NOMO-1 treated with DMSO at 0.1 percent for 48 hours (cell line): ENCODE data around the gene HIRIP3.
"Not testable (repeated sequence)": the region's sequence is repeated elsewhere in the genome, so short reads cannot be mapped to it uniquely, and the experiment has no call there.

Experiments used
- DNase-seq: peaks from one replicate; lab custom pipeline; 2025; ENCODE audit not compliant: unreplicated experiment; lab: John Stamatoyannopoulos, UW

Gene HIRIP3

DNA sequence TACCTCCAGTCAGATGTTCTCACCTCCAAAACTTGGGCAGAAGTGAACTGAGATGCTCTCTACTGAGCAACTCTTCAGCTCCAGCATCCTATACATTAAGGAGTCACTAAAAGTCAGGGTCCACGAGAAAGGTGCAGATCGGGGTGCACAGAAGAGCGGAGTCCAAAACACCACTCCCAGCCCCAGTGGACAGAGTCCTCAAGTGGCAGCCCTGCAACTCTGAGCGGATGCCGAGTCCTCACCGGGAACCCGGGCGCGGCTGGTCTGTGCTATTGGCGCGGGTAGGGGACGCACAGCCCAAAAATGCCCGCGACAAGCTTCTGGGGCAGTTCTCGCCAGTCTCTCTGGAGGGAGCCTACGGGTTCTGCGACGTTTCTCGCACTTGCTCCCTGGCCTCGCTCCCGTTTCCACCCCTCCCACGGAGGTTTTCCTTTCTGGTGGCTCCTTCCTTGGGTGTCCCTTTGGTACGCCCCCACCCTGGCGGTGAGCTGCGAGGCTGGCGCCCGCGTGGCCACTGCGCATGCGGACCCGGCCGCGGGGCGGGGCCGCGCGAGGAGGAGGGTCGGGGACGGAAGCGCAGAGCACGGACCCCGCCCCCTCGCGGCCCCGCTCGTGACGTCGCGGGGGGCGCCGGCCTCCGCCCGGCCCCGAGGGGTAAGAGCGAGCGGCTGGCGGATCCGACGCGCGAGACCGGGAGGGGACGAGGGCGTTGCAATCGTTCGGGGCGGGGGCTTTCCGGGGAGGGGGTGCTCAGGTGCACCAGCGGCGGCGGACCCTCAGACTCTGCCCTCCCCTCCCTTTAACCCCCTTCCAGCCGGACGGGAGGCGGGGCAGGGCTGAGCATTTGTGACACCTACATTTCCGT is 33.7 kb downstream of the HIRIP3 start, which contains the start of gene TMEM219:
TSS of gene TMEM219 (plus strand) at position 601 of the 865 bp plus-strand sequence. CDS start 1,065 bp downstream, outside the sequence.
- peak; percentile 84 for DNase-seq

GRCh38 chr16:29961127-29961478 is 34.3 kb downstream of the HIRIP3 start:
- DNase-seq = no peak

GRCh38 chr16:29959821-29960220 is 35.6 kb downstream of the HIRIP3 start:
- not testable (repeated sequence) for DNase-seq

GRCh38 chr16:29959293-29959692 is 36.1 kb downstream of the HIRIP3 start:
- no peak for DNase-seq

DNA sequence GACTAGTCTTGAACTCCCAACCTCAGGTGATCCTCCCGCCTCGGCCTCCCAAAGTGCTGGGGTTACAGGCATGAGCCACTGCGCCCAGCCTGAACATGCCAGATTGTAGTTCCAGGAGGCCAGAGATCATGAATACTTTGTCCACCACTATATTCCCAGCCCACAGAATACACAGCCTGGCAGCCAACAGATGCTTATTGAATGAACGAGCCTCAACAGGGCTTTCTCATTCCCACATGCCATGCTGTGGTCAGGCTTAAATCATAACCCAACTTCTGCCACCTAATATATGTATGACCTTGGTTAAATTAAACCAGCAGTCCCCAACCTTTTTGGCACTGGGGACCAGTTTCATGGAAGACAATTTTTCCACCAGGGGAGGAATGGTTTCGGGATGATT is 36.7 kb downstream of the HIRIP3 start:
- no peak for DNase-seq

DNA sequence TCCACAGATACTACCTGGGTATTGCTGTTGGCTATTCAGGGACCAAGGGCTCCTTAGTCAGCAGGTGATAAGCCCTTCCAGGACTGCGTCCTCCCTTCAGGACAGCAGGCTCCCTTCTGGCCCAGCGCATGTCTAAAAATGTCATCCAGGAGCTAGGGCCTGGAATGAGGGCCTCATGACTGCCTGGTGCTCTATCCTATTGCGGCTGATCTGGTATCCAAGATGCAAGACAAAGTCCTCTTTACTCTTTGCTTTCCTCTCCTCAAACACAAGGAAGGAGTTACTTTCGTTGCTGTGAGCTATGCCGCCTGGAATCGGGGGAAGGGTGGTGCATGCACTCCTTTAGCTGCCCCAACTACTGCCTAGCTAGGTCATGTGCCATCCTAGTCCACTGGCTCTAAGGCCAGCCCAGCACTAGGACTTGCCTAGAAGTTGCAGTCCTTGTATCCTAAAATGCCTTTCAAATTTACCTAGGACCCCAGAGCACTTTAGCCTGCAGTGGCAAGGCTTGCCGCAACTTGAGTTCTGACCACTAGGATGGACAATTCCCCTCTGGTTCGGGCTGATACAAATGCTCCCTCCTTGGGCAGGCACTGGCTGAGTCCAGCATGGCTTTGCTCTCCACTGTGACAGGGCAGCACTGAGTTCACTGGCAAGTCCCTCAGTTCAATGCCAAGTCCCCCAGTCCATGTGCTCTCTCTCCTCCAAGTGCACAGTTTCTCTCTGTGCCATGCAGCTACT is 43.6 kb downstream of the HIRIP3 start:
- no peak for DNase-seq

GRCh38 chr16:29950806-29951461 is 44.5 kb downstream of the HIRIP3 start:
- DNase-seq = no peak

- no peak for DNase-seq
Measured at GRCh38 chr16:29947897-29948296, 47.5 kb downstream of the HIRIP3 start.

DNA sequence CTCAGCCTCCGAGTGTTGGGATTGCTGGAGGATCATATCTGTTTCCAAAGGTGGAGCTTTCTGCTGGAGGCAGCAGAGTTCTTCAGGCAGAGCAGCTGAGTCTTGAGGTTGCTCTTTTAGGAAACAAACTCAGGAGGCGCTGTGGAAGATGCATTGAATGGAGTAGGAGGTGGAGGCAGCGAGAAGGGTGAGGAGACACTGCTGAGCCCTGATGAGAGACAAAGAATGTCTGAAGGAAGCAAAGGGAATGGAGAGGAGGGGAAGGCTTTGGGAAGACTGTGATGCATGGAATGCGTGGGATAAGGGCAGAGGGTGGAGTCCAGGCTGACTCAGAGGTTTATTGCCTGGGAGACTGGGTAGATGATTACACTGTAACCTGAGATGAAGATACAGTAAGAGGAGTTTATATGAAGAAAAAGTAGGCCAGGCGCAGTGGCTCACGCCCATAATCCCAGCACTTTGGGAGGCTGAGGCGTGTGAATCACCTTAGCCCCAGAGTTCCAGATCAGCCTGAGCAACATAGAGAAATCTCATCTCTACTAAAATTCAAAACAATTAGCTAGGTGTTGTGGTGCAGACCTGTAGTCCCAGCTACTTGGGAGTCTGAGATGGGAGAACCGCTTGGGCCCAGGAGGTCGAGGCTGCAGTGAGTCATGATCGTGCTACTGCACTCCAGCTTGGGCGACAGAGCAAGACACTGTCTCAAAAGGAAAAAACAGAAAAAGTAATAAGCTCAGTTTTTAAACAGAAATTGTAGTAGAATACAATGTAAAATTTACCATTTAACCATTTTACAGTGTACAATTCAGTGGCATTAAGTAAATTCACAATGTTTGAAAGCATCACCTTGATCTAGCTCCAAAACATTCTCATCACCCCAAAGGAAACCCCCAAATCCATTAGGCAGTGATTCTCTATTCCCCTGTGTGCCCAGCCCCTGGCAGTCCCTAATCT is 51.3 kb downstream of the HIRIP3 start:
- no peak for DNase-seq
